Measurements from ENCODE around the gene GPRC5C.
A peak's percentile ranks its signal among the peaks of the same experiment; 100 is the strongest.

The GPRC5C gene, protein sequence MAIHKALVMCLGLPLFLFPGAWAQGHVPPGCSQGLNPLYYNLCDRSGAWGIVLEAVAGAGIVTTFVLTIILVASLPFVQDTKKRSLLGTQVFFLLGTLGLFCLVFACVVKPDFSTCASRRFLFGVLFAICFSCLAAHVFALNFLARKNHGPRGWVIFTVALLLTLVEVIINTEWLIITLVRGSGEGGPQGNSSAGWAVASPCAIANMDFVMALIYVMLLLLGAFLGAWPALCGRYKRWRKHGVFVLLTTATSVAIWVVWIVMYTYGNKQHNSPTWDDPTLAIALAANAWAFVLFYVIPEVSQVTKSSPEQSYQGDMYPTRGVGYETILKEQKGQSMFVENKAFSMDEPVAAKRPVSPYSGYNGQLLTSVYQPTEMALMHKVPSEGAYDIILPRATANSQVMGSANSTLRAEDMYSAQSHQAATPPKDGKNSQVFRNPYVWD

DNA sequence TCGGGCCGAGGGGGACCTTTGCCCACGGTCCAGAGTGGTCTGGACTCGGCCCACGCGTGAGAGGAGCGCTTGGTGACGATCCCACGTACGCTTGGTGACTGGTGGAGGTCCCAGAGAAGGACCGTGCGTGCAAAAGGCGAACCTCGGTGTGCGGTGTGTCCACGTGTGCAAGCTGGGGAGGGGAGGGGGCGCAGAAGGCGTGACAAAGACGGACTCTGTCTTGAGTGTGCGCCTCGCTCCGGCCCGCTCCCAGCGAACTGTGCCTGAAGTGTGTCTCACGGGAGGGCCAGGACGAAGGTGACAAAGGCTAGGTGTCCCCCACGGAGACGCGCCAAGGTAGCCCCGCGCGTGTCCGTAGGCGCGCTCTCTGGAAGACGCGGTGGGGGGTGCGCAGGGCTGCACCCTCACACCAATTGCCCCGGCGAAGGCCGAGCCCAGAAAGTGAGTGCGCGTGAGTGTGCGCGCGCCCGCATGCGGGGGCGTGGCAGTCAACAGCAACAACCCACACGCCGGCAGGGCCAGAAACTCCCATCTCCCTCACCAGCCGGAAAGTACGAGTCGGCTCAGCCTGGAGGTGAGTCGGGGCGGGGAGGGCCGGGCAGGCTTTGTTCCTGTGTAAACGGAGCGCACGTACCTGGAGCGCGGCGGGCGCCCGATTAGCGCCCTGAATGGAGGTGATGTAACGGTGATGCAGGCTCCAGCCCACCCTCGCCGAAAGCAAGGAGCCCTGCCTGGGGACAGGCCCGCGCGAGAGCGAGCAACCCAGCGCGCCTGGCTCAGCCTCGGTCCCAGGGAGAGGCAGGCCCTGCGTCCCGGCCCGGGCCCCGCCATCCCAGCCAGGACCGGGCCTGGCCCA is at the start of gene GPRC5C:
Gene GPRC5C (plus strand): TSS at position 521 of the 856 bp plus-strand sequence. CDS start 7,689 bp downstream, outside the sequence.
- intact Hi-C loops (cut with micrococcal nuclease): no loop called here
- H3K27ac Mint-ChIP-seq: peak within 1 kb of the TSS; percentile 55
- peaks cover 84% of the 10 kb centered on the region for H3K27me3 Mint-ChIP-seq
- H3K4me3 Mint-ChIP-seq: peak within 1 kb of the TSS; percentile 75
- H3K9me3 Mint-ChIP-seq: no peaks in the 10 kb centered on the region
- no peaks in the 10 kb centered on the region for H3K36me3 Mint-ChIP-seq (ENCODE audit: low read depth)
- peaks cover 24% of the 10 kb centered on the region for H3K4me1 Mint-ChIP-seq (ENCODE audit: low read depth)

DNA sequence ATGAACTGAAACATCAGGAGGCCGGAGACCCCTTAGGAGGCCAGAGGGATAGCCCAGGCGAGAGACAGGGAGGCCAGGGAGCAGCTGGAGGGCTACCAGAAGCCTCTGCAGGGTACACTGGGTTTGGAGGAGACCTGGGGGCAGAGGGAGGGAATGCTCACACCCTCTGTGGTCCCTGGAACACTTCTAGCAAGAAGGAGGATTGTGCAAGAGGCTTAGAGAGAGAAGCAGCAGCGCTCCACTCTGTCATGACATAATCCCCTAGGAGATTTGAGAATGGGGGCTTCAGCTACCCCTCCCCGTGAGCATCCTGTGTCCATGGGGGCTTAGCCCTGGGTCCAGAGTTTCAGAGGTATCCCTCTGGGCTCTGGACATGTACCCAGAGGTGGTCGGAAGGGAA is 48.7 kb upstream of the GPRC5C start:
- Mint-ChIP-seq H3K4me1 (ENCODE audit: low read depth) (peaks cover 8% of the 10 kb centered on the region), H3K27me3 (peaks cover 36% of the 10 kb centered on the region), H3K36me3 (ENCODE audit: low read depth) (no peaks in the 10 kb centered on the region), H3K4me3 (no peak overlapping the region), H3K9me3 (no peaks in the 10 kb centered on the region), H3K27ac (no peak overlapping the region)
- intact Hi-C loops (cut with micrococcal nuclease): no loop called here

DNA sequence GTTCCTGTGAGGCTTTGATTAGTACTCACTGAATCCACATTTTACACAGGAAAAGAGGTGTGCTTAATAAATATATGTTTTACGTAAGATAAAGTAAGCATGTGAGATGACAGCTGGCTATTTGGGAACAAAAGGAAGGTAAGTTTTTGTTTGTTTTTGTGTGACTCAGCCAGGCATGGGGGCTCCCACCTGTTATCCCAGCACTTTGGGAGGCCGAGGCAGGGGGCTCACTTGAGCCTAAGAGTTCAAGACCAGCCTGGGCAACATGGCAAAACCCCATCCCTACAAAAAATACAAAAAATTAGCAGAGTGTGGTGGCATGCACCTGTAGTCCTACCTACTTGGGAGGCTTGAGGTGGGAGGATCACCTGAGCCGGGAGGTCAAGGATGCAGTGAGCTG is 46.7 kb upstream of the GPRC5C start:
- Mint-ChIP-seq H3K9me3 (no peaks in the 10 kb centered on the region), H3K27ac (no peak overlapping the region), H3K36me3 (ENCODE audit: low read depth) (no peaks in the 10 kb centered on the region), H3K4me1 (ENCODE audit: low read depth) (peaks cover 6% of the 10 kb centered on the region), H3K4me3 (no peak overlapping the region), H3K27me3 (peaks cover 41% of the 10 kb centered on the region)
- intact Hi-C loops (cut with micrococcal nuclease): no loop called here

DNA sequence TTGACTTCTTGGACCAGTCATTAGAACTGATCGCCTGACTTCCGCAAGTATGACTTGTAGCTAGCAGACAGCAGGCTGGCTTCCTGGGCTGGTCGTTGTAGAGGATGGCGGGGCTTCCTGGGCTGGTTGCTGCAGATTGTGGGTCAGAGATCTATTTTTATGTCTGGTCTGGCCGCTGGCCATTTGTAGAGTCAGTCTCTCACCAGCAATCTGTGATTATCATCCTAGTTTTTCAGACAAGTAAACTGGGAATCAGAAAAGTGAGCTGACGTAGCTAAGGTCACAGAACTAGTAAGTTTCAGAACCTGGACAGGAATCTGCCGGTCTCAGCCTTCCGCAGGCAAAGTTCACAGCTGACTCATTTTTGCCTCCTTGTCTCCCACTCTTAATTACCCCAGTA is 45.5 kb upstream of the GPRC5C start:
- peaks cover 41% of the 10 kb centered on the region for H3K27me3 Mint-ChIP-seq
- no peak overlapping the region for H3K4me3 Mint-ChIP-seq
- H3K9me3 Mint-ChIP-seq: no peaks in the 10 kb centered on the region
- H3K36me3 Mint-ChIP-seq (ENCODE audit: low read depth): no peaks in the 10 kb centered on the region
- H3K4me1 Mint-ChIP-seq (ENCODE audit: low read depth): peaks cover 6% of the 10 kb centered on the region
- intact Hi-C loops (cut with micrococcal nuclease): no loop called here
- no peak overlapping the region for H3K27ac Mint-ChIP-seq

DNA sequence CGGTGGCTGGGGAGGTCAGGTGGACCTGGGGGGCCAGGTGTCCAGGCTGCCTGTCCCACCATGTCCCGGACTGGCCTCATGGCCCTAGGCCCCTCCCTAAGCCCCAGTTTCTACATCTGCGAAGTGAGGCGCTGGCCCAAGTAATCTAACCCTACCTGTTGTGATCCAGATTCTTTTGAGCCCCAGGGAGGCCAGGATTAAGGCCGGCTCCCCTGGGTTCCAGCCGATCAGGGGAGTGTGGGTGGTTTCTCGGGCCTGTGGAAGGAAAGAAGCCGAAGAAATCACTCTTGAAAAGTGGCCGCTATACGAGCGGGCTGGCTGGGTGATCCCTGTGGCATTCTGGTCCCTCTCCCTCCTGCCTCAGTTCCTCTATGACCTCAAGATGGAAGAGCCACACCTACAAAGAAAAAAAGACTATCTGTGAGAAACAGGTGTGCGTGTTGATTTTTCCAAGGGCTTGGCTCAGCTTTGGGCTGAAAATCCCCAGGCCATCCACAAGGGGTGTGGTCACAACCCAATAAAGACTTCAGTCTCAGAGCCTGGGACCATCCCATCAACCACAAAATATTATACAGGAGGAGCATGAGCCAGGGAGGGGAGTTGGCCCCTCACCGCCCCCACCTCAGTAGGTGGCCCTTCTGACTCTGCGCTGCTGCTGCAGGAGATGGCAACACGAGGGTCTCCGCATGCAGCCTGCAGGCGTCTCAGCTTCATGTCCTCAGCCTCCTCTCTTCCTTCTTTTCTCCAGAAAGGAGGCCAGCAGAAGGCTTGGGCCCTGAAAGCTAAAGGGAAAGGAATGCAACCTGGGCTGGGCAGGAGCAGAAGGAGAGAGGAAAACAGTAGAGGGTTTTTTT is 44.3 kb upstream of the GPRC5C start:
- peaks cover 8% of the 10 kb centered on the region for H3K9me3 Mint-ChIP-seq
- H3K36me3 Mint-ChIP-seq (ENCODE audit: low read depth): no peaks in the 10 kb centered on the region
- intact Hi-C loops (cut with micrococcal nuclease): no loop called here
- no peak overlapping the region for H3K4me3 Mint-ChIP-seq
- H3K27ac Mint-ChIP-seq: no peak overlapping the region
- H3K27me3 Mint-ChIP-seq: peaks cover 41% of the 10 kb centered on the region
- peaks cover 13% of the 10 kb centered on the region for H3K4me1 Mint-ChIP-seq (ENCODE audit: low read depth)

DNA sequence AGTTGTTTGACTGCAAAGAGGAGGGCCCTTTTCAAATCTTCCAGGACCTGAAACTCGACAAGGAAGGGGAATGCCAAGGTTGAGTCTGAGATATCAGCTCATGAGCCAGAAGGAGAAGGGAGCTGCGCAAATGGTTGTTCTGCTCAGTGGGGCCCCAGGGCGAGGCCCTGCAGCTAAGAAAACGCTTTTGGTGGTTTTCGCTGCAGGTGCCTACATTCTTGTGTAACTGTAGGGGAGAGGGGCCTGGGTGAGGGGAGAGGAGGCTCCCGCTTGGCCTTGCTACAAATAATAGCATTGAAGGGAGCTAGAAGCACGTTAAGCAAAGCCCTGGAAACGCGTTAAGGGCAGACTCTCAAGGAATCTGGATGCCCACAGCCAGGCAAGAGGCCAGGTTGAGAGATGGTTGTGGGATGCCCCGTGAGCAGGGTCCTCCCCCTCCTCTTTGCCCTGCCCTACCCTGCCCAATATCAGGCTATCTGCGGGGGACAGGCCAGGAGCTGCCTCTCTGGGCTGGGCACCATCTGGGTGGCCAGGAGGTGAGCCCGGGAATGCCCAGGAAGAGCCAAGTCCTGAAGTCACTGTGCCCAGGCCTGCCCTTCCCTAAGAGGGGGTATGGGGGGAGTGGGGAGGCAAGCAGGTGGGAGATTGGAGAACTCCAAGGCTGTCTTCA is 42.7 kb upstream of the GPRC5C start:
- Mint-ChIP-seq H3K4me1 (ENCODE audit: low read depth) (peaks cover 13% of the 10 kb centered on the region), H3K9me3 (peaks cover 8% of the 10 kb centered on the region), H3K36me3 (ENCODE audit: low read depth) (no peaks in the 10 kb centered on the region), H3K27ac (no peak overlapping the region), H3K4me3 (no peak overlapping the region), H3K27me3 (peaks cover 39% of the 10 kb centered on the region)
- intact Hi-C loops (cut with micrococcal nuclease): no loop called here

DNA sequence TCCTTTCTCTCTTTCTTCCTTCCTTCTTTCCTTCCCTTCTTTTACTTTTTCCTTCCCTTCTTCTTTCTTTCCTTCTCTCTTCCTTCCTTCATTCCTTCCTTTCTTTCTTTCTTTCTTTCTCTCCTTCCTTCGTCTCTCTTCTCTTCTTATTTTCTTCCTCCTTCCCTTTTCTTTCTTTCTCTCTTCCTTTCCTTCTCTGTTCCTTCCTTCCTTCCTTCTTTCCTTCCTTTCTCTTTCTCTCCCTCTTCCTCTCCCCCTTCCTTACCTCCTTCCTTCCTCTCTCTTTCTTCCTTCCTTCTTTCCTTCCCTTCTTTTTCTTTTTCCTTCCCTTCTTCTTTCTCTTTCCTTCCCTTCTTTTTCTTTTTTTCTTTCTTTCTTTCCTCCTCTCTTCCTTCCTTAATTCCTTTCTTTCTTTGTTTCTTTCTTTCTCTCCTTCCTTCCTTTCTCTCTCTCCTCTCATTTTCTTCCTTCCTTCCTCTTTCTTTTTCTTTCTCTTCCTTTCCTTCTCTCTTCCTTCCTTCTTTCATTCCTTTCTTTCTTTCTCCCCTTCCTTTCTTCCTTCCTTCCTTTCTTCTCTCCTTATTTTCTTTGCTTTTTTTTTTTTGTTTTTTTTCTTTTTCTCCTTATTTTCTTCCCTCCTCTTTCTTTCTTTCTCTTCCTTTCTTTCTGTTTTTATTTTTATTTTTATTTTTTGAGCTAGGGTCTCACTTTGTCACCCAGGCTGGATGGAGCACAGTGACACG is 41.8 kb upstream of the GPRC5C start:
- Mint-ChIP-seq H3K9me3 (peaks cover 8% of the 10 kb centered on the region), H3K4me3 (no peak overlapping the region), H3K27ac (no peak overlapping the region), H3K4me1 (ENCODE audit: low read depth) (peaks cover 13% of the 10 kb centered on the region), H3K36me3 (ENCODE audit: low read depth) (no peaks in the 10 kb centered on the region), H3K27me3 (peaks cover 35% of the 10 kb centered on the region)
- intact Hi-C loops (cut with micrococcal nuclease): no loop called here

DNA sequence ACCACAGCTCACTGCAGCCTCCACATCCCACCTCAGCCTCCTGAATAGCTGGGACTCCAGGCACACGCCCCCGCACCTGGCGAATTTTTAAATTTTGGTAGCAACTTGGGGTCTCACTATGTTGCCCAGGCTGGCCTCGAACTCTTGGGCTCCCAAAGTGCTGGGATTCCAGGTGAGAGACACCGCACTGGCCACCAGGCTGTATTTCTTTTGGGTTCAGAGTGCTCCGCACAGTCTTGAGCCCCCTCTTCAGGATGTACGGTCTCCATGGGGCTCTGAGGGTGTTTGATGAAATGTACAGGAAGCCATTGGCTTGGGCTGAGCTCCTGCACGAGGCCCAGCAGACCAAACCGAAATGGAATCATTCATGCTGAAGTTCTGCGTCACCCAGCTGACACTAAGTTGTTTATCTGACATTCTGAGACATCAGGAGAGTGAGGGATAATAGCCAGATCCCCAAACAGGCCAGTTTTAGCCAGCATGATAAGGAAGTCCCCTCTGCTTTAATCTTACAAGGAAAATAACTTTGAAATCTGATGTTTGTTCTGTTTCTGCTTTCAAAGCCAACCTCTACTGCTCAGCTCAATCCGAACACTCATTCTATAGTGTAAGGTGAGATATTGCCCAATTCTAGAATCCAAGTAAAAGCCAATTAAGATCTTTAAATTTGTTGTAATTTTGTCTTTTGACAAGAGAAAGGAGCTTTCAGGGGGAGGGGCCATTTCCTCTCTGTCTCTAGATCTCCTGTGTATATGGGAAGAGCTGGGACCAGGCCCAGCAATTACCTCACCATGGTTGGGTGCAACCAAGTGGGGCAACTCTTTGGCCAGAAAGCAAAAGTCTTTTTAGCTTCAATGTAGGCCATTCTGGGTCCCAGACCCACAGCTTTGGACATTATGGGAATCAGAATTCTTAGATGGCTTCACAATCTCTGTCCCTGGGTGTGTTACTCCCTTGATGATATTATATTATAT is 40.9 kb upstream of the GPRC5C start:
- Mint-ChIP-seq H3K36me3 (ENCODE audit: low read depth) (no peaks in the 10 kb centered on the region), H3K27ac (no peak overlapping the region), H3K4me3 (no peak overlapping the region), H3K27me3 (peaks cover 34% of the 10 kb centered on the region), H3K9me3 (peaks cover 8% of the 10 kb centered on the region), H3K4me1 (ENCODE audit: low read depth) (peaks cover 13% of the 10 kb centered on the region)
- intact Hi-C loops (cut with micrococcal nuclease): no loop called here

DNA sequence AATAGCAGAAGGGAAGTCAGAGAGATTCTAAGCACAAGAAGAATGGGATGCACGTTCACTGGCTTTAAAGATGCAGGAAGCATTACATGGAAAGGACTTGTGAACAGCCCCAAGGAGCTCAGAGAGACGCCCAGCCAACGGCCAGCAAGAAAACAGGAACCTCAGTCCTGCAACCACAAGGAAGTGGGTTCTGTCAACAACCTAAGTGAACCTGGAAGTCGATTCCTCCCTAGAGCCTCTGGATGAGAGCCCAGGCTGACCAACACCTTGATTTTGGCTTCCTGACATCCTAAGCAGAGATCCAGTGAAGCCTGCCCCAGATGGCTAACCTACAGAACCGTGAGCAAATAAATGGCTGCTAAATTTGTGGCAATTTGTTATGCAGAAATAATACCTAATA is 40.1 kb upstream of the GPRC5C start:
- intact Hi-C loops (cut with micrococcal nuclease): no loop called here
- peaks cover 28% of the 10 kb centered on the region for H3K27me3 Mint-ChIP-seq

DNA sequence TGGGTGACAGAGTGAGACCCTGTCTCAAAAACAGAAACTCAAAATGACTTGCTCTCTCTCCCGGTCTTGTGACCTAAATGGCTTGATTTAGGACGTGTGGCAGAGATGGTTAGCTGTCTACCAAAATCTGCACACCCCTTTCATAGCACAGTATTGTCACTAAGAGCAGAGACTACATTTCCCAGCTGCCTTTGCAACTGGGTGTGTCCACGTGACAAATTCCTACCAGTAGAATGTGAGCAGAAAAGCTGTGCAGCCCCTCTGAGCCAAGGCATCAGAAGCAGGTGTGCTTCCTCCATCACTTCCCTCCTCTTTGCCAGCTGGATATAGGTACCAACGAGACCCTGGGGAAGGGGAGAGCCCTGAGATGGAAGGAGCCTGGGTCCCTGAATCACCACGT is 39.0 kb upstream of the GPRC5C start:
- no peak overlapping the region for H3K27ac Mint-ChIP-seq
- no peak overlapping the region for H3K4me3 Mint-ChIP-seq
- intact Hi-C loops (cut with micrococcal nuclease): no loop called here
- peaks cover 26% of the 10 kb centered on the region for H3K27me3 Mint-ChIP-seq
- no peaks in the 10 kb centered on the region for H3K36me3 Mint-ChIP-seq (ENCODE audit: low read depth)
- H3K4me1 Mint-ChIP-seq (ENCODE audit: low read depth): peaks cover 13% of the 10 kb centered on the region
- peaks cover 8% of the 10 kb centered on the region for H3K9me3 Mint-ChIP-seq

More for the DNA sequence above, 40.1 kb upstream of the GPRC5C start:
- Mint-ChIP-seq H3K27ac (no peak overlapping the region), H3K4me3 (no peak overlapping the region), H3K9me3 (peaks cover 8% of the 10 kb centered on the region), H3K36me3 (ENCODE audit: low read depth) (no peaks in the 10 kb centered on the region), H3K4me1 (ENCODE audit: low read depth) (peaks cover 13% of the 10 kb centered on the region)

DNA sequence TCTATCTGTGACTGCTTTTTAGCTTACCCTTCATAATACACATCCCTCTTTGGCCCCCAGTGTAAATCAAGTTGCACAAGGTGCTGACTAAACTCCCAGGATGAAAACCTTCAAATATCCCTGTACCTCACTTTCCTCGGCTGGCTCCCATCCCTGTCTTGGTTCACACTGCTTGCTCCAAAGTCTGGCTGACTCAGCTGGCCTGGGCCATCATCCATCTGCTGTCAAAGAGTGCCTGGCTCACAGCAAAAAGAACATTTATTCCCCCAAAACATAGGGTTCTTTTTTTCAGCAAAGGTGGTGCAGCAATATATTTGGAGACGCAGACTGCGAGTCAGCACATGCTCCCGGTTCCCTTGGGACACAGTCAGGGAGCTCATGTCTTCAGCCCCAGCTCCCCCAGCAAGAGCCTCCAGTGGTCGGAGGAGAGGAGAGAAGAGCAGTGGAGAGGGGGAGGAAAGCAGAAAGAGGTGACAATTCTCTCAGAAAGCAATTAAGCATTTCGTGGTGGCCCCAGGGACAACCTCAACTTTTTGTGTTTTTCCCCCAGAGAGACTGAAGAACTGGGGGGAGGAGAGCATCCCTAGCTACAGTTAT is 38.4 kb upstream of the GPRC5C start:
- Mint-ChIP-seq H3K27ac (no peak overlapping the region), H3K36me3 (ENCODE audit: low read depth) (no peaks in the 10 kb centered on the region)

More for the DNA sequence above, 38.4 kb upstream of the GPRC5C start:
- peaks cover 13% of the 10 kb centered on the region for H3K4me1 Mint-ChIP-seq (ENCODE audit: low read depth)
- H3K9me3 Mint-ChIP-seq: peaks cover 8% of the 10 kb centered on the region
- H3K27me3 Mint-ChIP-seq: peaks cover 24% of the 10 kb centered on the region
- intact Hi-C loops (cut with micrococcal nuclease): no loop called here
- no peak overlapping the region for H3K4me3 Mint-ChIP-seq
